HG02678 (cell line): Measurements from ENCODE around the gene KIRREL3.

Source experiments
- ATAC-seq: cut with Tn5 transposase; IDR thresholded peaks from one replicate; pipeline ENCODE4 v1.9.1; 2021; ENCODE audit warnings: mild to moderate bottlenecking, moderate library complexity; ENCODE audit not compliant: unreplicated experiment

The KIRREL3 gene

DNA sequence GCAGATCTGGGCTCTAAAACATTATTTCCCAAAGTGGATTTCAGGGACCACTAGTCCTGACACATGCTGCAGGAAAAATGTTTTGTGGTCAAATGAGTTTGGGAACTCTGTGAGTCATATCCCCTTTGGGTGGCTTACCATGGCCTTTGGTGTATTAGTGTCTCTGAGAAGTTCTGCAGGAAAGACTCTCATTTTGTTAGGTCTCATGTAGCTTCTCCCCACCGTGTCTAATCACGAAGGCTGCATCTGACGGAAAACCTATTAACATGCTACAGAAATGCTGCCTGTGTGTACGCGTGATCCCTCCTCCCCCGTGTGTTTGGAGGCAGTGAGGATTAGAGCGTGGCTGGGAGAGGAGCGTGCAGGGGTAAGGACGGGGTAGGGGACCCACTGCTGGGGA is 453.4 kb downstream of the KIRREL3 start:
- ATAC-seq, result no peak

DNA sequence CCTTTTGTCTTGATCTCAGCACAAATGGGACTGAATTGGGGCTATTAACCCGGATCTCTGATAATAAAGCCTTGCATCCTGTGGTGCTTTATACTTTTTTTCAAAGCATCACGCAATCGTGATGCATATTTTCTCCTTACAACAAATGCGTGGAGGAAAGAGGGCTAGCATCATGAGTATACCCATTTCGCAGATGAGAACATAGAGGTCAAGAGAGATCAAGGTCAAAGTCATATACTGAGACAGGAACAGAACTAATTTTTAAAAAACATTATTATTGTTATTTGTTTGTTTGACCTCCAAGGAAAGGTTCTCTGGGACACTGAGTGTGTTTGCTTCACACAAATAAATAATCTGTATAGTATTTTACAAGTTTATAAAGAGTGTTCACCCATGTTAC is 453.9 kb downstream of the KIRREL3 start:
- no peak for ATAC-seq

DNA sequence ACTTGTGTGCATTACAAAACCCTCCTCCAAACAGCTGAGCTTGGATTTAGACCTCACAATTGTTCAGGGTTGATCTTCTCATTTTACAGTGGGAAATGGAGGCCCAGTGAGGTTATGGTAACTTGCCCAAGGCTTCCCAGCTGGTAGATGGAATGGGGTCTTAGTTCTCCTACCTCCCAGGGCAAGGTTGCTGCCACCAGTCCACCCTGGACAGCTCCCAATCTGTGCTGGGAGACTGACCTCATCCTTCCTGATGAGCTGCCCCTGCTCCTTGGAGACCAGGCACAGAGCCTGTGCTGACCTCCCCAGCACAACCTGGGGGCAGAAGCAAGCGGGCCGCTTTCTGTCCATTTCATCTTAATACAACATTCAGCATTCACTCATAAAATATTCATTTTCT is 454.4 kb downstream of the KIRREL3 start:
- no peak for ATAC-seq

DNA sequence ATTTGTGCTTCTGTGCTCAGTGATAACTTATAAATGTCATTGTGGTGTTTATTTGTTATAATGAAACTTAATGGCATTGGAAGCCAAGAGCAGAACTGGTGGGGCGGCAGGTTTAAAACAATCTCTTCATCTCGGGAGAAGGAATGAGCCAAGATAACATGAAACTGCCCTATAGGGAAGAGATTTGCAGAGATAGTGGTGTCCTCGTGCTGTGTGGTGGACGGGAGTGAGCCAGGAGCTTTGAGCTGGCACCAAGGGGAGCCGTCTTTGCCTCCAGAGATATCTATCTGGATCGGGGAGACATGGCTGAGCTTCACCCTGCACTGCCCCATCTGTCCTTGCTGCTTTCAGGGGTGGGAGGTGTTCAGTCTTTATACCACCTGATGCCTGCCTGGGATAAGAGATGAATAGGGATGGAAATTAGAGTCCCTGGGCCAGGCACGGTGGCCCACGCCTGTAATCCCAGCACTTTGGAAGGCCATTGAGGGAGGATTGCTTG is 455.5 kb downstream of the KIRREL3 start:
- ATAC-seq, result no peak

DNA sequence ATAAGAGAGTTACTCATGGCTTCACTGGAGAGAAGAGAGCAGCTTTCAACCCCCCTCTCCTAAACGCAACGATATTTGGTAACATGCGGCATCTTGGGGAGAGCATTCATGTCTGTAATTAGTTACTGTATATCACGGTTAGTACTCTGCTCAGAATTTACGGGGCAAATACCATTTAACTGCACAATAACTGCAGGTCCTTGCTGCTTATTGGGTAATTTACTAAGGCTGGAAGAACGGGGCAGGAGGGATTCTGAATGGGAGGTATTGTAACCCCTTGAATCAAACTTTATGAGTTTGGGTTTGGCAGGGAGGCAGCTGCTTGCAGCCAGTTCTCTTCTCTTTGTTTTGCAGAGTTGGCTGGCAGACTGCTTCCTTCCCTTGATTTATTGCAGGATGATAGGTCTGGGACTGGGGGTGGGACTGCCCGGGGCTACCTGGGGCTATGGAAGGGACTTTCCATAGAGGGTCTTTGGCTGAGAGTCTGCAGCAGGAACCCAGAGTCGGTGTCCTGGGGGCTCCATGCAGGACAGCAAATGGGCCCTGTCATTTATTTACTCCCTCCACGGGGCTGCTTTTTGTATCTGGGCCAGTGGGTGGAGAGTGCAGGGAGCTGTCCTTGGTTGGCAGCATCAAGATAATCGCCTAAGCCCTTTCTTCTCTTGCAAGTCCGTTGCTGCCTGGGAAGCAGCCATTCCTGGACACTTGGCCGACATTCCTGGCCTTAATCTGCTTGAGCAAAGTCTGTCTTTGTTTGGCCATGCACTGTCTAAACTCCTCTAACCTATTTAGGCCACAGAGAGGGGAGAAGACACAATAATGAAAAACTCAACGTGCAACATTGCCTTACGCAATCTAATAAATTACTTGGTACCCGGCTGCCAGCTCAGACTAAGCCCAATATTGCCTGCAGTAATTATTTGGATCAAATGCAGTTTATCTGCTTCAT is 456.2 kb downstream of the KIRREL3 start:
- no peak for ATAC-seq

DNA sequence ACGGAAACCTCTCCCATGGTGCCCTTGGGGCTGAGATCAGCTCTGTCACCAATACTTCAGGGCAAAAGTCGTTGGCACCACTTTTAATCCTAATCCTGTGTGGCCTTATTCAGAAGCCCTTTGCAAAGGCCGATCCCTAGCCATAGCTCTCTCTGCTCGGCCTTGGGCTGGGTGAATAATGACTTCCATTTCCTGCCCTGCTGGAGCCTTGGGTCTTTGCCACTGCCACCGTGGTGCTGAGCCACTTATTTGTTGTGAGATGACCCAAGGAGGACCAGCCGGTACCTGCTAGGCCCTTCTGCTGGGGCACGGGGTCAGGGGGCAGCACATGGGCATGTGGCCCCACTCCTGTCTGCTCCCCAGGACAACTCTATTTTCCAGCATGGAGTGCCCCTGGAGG is 456.9 kb downstream of the KIRREL3 start:
- no peak for ATAC-seq

DNA sequence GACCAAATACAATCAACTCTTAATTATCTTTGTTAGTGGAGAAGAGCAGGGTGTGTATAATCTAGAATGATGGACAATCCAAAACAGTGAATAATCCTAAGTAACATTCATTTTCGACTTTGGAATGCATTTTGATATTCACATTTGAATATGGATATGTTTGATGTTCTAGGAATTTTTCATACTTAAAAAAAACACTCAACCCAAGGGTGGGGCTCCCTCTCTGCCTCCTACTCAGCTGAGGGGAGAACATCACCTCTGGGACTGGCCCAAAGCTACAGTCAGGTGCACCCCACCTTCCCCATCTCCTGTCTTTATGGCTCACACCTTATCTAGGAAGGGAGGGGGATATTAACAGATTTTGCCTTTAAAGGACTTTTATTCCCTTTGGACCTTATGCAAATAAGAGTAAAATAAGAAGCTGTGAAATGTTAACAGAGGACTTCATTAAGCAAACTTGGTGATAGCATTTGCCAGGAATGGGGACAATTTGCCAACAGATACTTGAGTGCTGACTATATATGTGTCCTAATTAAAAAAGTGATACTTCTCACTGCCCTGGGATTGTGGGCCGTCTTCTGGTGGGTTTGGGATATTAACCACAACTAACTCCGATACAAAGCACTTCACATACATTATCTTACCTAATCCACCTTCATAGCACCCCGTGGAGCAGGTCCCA is 458.1 kb downstream of the KIRREL3 start:
- ATAC-seq, result no peak

DNA sequence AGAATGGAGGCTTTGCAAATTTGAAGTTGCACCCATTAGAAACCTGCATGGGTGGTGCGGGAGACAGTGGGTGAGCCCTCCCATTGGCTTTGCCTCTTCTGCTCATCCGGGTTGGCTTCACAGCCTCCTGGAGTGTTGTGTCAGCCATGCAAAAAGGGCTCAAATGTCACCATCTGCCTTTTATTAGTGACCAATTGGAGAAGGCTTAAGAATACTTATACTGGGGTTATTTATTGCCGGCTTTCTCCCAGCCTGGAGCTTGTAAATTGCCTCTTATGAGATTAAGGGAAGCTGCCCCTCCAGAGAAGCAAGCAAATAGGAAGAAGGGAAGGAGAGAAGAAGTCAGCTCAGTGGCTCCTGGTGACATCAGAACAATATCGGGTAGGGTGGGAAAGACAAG is 462.5 kb downstream of the KIRREL3 start:
- ATAC-seq, result no peak

DNA sequence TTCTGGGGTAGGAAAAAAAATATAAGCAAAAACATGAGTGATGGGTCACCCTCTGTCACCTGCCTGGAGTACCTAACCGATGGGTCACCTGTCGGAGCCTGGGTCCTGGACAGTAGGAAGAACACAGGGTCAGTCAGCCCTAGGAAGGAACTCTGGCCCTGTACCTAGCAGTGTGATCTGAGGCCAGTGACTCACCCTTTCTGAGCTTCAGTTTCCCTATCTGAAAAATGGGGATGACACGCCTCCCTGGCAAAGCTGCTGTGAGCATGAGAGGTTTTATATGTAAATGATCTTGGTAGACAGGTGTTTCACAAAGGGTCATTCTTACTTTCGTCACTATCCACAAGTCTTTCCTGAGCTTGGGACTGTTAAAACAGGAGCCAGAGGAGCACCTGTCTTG is 463.1 kb downstream of the KIRREL3 start:
- ATAC-seq, result no peak

DNA sequence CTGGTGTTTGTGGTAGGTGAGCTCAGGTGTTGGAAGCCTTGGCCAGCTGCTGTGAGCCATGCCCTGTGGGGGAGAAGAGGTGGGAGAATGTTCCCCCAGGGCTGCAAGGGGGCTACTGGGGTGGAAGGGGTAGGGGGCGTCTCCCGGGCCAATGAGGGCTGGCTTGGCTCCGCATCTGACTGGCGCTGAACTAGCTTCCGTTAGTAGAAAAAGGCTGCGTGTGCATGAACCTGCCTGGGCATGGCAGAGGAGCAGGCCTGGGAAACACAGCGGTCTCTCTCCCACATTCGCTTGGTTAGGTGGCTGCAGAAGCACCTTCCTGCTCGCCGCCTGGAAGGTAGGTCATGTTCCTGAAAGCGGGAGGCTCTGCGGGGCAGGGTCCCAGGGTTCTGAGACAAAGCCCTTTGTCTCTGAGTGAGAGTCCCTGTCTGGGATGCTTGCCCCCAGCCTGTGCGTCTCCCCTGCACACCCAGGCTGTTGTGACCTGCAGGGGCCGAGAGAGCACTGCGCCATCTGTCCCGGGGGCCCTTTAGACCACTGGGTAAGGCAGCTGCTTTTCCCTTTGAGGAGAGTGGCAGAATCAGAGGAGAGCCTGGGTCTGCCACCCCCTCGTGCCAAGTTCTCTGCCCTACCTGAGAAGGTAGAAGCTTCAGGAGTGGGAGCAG is 466.3 kb downstream of the KIRREL3 start:
- no peak for ATAC-seq

DNA sequence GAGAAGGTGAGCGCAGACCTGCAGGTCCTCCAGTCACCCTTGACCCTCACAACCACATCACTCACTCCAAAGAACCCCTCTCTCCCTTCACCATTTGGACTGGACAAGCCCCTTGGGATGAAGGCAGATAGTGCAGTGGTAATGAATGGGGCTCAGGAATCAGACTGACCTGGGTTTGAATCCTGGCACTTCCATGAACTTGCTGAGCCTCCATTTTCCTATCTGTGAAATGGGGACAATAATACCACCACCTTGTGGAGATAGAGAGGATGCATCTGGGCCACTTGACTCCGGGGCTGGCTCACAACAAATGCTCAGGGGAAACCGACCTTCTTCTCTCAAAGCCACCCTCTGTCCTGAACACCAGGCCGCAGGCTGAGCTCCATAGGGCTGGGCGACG is 467.0 kb downstream of the KIRREL3 start:
- ATAC-seq, result no peak

DNA sequence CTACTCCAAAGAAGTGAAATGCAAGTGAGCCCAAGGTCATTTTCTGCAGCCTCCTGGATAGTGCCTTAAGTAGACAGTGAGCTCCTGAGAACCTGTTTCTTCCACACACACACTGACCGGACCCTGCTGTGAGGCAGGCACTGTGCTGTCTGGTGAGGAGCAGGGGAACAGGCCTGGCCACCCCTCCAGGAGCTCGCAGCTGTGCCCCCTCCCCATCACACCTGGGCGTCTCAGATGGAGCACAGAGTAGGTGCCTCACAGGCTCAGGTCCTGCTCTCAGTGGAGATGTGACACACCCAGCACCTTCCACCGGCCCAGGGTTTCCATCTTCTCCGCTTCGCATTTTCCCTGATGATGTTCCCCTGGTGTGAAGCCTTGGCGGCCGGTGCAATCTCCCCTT is 470.2 kb downstream of the KIRREL3 start:
- ATAC-seq, result no peak

DNA sequence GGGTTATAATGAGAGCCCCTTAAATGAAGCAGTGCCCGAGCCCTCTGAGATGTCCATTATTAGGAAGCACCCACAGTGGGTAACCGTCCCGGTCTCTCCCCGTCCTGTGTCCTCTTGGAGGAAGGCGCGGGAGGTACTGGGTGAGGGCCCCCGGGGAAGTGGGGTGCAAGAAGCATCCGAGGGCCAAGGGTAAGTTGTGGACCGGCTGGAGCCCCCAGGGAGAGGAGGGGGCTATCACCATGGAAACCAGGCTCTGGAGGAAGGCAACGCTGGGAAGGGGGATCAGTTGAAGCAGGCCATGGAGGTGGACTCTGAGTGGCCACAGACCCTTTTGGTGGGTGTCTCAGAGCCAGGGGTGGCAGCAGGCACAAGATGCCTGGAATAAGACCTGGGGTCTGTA is 471.5 kb downstream of the KIRREL3 start:
- ATAC-seq, result no peak

DNA sequence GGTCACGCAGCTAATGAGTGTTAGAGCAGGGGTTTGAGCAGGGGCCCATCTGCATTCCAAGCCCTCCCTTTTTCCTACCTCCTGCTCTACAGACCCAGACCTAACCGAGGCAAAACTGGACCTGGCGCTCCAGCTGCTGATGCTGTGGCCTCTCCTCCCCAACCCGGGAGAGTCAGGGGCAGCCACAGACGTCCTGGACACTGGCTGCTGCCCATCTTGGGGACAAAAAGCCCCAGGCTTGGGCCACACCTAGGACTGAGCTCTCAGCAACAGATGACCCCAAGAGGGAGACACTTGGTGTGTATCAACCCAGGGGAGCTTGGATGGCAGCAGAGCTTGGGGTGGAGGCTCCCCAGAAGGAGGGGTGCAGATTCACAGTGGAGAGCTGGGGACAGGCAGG is 472.5 kb downstream of the KIRREL3 start:
- ATAC-seq, result no peak

DNA sequence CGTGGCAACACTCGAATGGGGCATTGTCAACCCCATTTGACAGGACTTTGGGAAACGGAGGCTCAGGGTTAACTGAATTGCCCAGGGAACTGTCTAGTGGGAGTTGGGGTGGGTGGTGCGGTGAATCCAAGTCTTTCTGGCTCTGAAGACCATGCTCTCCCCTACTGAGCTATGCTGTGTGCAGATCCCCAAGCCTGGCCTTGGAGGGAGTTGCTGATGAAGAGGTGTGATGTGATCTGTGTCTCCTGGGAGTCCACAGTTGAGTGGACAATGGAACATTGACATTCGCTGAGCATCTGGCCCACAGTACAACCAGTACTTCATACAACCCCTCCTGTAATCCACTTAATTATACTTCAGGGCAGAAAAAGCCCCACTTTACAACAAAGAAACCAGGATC is 472.9 kb downstream of the KIRREL3 start:
- ATAC-seq, result no peak

DNA sequence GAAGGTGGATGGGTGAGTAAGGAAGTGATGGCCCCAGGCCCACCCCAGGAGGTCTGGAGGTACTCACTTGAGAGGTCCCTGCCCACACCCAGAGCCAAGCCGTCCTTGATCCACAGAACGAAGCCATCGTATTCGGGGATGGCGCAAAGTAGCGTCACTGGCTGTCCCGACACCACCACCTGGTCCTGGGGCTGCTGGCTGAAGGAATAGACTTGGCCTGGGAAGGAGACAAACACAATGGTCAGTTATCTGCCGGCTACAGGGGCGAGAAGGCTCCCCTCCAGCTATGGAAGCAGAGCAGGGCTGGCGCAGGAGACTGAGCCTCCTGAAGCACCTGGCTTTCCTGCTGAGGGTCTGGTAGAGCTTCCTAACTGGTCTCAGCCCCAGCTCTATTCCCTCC is 474.1 kb downstream of the KIRREL3 start:
- no peak for ATAC-seq

DNA sequence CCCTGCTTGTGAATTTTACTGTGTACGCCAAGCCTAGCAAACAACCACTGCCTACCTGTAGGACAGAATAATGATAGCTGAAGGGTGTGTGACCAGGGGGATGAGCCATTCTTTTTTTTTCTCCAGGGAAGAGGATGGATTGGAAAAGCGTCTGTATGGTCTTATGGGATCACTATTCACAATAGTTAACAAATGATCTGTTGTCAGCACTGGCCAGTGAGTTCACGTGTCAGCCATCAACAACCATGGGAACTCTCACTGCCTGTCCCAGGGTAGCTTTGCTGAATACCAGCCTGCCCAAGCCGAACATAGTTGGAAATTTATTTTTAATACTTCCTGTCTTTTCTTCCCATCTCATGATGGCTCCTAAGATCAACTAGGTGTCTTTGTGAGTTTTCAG is 474.9 kb downstream of the KIRREL3 start:
- ATAC-seq, result no peak

DNA sequence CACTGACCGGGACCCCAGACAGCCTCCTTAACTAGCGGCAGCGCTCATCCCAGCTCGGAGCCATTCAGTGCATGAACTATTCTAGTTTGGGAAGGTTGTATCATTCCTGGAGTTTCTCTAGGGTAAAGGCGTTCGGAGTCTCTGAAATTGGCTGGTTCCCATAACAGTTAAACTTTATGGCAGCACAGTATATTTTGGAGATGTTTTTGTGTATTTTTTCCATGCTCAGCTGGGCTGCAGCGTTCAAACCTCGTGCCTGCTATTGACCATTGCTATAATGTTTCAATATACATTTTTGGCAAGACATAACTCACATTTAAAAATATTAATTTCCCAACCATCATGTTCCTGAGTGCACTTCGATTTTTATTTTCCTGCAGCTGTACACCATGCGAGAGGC is 475.4 kb downstream of the KIRREL3 start:
- no peak for ATAC-seq

DNA sequence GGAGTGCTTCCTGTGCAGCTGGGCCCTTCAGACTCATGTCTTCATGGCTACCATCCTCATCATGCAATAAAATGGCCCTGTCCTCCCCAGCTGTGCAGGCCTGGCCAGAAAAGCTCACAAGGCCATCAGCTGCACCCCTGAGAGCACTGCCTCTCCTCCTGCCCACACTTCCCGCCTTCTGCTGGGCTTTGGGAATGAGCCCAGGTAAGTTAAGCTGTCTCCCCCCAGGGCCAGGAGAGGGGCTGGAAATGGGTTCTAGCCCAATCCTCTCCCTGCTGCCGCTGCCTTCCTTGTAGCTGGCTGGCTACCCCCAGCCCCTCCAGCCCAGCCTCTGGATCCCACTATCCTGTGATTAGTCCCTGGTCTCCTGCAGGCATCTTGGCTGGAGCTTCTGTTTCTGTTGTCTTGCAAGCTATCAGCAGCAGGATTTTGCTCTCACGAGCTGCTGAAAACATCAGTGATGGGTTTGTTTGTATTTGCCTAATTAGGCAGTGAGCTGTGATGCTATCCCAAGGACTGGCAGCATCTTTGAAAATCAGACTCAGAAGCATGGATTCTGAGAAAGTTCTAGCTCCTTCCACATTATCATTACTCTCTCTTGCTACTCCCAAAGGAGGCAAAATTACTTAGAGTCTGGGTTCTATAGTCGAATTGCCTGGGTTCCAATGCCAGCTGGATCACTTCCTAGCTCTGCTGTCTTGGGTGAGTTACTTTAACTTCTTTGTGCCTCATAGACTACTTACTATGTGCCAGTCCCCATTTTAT is 476.9 kb downstream of the KIRREL3 start:
- ATAC-seq, result no peak

DNA sequence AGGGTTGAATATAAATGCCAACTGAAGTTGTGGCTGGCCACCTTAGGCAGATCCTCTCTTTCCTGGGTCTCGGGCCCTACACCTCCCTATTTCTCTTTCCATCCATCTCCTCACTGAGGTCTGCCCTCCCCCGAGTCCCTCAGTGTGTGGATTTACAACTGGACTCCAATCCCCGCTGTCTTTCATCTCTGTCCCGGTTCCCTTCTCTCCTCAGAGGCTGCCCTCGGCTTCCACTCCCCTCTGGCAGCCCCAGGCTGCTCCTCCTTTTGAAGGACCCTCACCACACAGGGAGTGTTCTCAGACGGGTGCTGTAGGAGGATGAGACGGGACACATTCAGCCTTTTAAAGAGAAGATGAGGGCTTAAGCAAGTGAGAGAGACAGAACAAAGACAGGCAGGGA is 478.0 kb downstream of the KIRREL3 start:
- no peak for ATAC-seq

DNA sequence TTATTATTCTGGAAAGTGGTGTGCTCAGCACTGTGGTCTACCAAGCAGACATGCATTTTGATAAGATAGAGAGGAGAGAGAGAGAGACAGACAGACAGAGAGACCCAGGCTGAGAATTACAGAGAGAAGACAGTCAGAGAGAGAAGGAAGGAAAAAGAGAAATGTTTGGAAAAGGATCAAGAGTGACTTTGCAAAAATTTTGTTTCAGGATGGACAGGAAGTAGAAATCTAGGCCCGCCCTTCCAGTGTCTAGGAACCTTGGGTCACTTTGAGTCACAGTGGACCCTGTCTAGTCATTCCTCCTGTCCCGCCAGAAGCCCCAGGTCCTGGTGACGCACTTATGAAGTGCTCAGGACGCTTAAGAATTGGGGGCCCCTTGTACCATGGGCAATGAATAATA is 478.4 kb downstream of the KIRREL3 start:
- no peak for ATAC-seq
